Measurements from ENCODE around the gene FHIT.

FHIT gene

GRCh38 chr3:60414011-60414410 is 837.2 kb downstream of the FHIT start:
- DNase-seq (ENCODE audit: low read depth), result no peak

GRCh38 chr3:60413551-60413950 is 837.7 kb downstream of the FHIT start:
- H3K4me3 ChIP-seq (ENCODE audit: control insufficient read depth, low read depth, low read length), result no peak overlapping the region
- TF ChIP-seq CTCF (IDR thresholded peaks at IDR 0.05; ENCODE audit: control insufficient read depth, insufficient read depth, low read depth, low read length, missing control alignments), result no peak
- no peak for DNase-seq (ENCODE audit: low read depth)

More at GRCh38 chr3:60414011-60414410, 837.2 kb downstream of the FHIT start:
- no peak overlapping the region for H3K4me3 ChIP-seq (ENCODE audit: control insufficient read depth, low read depth, low read length)
- no peak for TF ChIP-seq CTCF (IDR thresholded peaks at IDR 0.05; ENCODE audit: control insufficient read depth, insufficient read depth, low read depth, low read length, missing control alignments)

- H3K4me3 ChIP-seq (ENCODE audit: control insufficient read depth, low read depth, low read length), result no peak overlapping the region
- DNase-seq (ENCODE audit: low read depth), result no peak
- no peak for TF ChIP-seq CTCF (IDR thresholded peaks at IDR 0.05; ENCODE audit: control insufficient read depth, insufficient read depth, low read depth, low read length, missing control alignments)
Measured at GRCh38 chr3:60403866-60404265, 847.4 kb downstream of the FHIT start.

- TF ChIP-seq CTCF (IDR thresholded peaks at IDR 0.05; ENCODE audit: control insufficient read depth, insufficient read depth, low read depth, low read length, missing control alignments), result no peak
- DNase-seq (ENCODE audit: low read depth), result no peak
- no peak overlapping the region for H3K4me3 ChIP-seq (ENCODE audit: control insufficient read depth, low read depth, low read length)
Measured at GRCh38 chr3:60402931-60403330, 848.3 kb downstream of the FHIT start.

- no peak overlapping the region for H3K4me3 ChIP-seq (ENCODE audit: control insufficient read depth, low read depth, low read length)
- DNase-seq (ENCODE audit: low read depth), result no peak
- TF ChIP-seq CTCF (IDR thresholded peaks at IDR 0.05; ENCODE audit: control insufficient read depth, insufficient read depth, low read depth, low read length, missing control alignments), result no peak
Measured at GRCh38 chr3:60399861-60400845, 851.1 kb downstream of the FHIT start.

GRCh38 chr3:60399292-60399691 is 852.0 kb downstream of the FHIT start:
- no peak overlapping the region for H3K4me3 ChIP-seq (ENCODE audit: control insufficient read depth, low read depth, low read length)
- no peak for TF ChIP-seq CTCF (IDR thresholded peaks at IDR 0.05; ENCODE audit: control insufficient read depth, insufficient read depth, low read depth, low read length, missing control alignments)
- no peak for DNase-seq (ENCODE audit: low read depth)

Data from AG09309 (cell line).